HG03097 (cell line): ENCODE measurements around the gene FYTTD1.

ENCODE experiments used
- ATAC-seq: cut with Tn5 transposase; IDR thresholded peaks from one replicate; pipeline ENCODE4 v1.9.1; 2021; ENCODE audit not compliant: unreplicated experiment, low FRiP score

The FYTTD1 gene

GRCh38 chr3:197790033-197790432 is 40.4 kb downstream of the FYTTD1 start:
- no peak for ATAC-seq

- ATAC-seq = peak; percentile 83
These were observed 41.6 kb downstream of the FYTTD1 start, which contains the start of gene LRCH3 for GRCh38 chr3:197791113-197791891. Gene LRCH3 (plus strand): TSS chr3:197791254. CDS start chr3:197791279, 25 bp downstream.

GRCh38 chr3:197791892-197792647 is 42.4 kb downstream of the FYTTD1 start:
- peak; percentile 7 for ATAC-seq

GRCh38 chr3:197793247-197793646 is 43.6 kb downstream of the FYTTD1 start:
- ATAC-seq = no peak

GRCh38 chr3:197794115-197794514 is 44.4 kb downstream of the FYTTD1 start:
- no peak for ATAC-seq

- ATAC-seq = no peak
These were observed 45.5 kb downstream of the FYTTD1 start for GRCh38 chr3:197795200-197795599.

GRCh38 chr3:197796087-197796486 is 46.4 kb downstream of the FYTTD1 start:
- no peak for ATAC-seq

GRCh38 chr3:197798863-197799262 is 49.2 kb downstream of the FYTTD1 start:
- ATAC-seq = peak; percentile 50

GRCh38 chr3:197800379-197800778 is 50.7 kb downstream of the FYTTD1 start:
- ATAC-seq = no peak

- no peak for ATAC-seq
These were observed 52.5 kb downstream of the FYTTD1 start for GRCh38 chr3:197801891-197802778.

GRCh38 chr3:197802779-197803459 is 53.2 kb downstream of the FYTTD1 start:
- ATAC-seq = no peak

GRCh38 chr3:197804511-197804910 is 54.8 kb downstream of the FYTTD1 start:
- ATAC-seq = no peak

- ATAC-seq = no peak
These were observed 58.4 kb downstream of the FYTTD1 start for GRCh38 chr3:197807969-197808587.

GRCh38 chr3:197809356-197810020 is 59.8 kb downstream of the FYTTD1 start:
- no peak for ATAC-seq

GRCh38 chr3:197810901-197811300 is 61.2 kb downstream of the FYTTD1 start:
- no peak for ATAC-seq

- no peak for ATAC-seq
These were observed 61.7 kb downstream of the FYTTD1 start for GRCh38 chr3:197811343-197811742.

- no peak for ATAC-seq
These were observed 64.7 kb downstream of the FYTTD1 start for GRCh38 chr3:197814372-197814771.

- no peak for ATAC-seq
These were observed 71.1 kb downstream of the FYTTD1 start for GRCh38 chr3:197820550-197821335.
